ENCODE data around the gene GSTM3. TPM values are rescaled to one million over a fixed set of nuclear protein-coding genes. Genes with fewer than 3 reads are reported as not detected.
A peak's percentile ranks its signal among the peaks of the same experiment; 100 is the strongest.
"Not testable (repeated sequence)": the region's sequence is repeated elsewhere in the genome, so short reads cannot be mapped to it uniquely, and the experiment has no call there.

GSTM3 gene
- total RNA-seq, 2 experiments from 2014 or later: 14.8 to 15.4 TPM

GRCh38 chr1:109757936-109758786 is 17.3 kb upstream of the GSTM3 start:
- no peak overlapping the region for H3K4me3 Mint-ChIP-seq
- H3K27ac Mint-ChIP-seq: no peak overlapping the region
- ChIA-PET POLR2A (no interaction called here), CTCF (interaction anchor here (0.6 kb wide), 1 partner anchor 527 kb away, joined by 3 read pairs; no protein-coding TSS in a partner anchor)
- no peaks in the 10 kb centered on the region for H3K4me1 Mint-ChIP-seq (ENCODE audit: low read depth)
- no peaks in the 10 kb centered on the region for H3K27me3 Mint-ChIP-seq
- no peaks in the 10 kb centered on the region for H3K9me3 Mint-ChIP-seq
- H3K36me3 Mint-ChIP-seq (ENCODE audit: low read depth): no peaks in the 10 kb centered on the region
- DNase-seq (peak in 1 of 14 experiments; percentile 4), ATAC-seq (ENCODE audit: poor library complexity) (no peak)
- Histone ChIP-seq H3K27me3 (ENCODE audit: control insufficient read depth in 1 of 2, insufficient read depth in 2 of 2, low read length in 2 of 2) (no peaks in the 10 kb centered on the region), H3K27ac (ENCODE audit: low read depth in 1 of 2, low read length in 2 of 2) (no peak overlapping the region), H3K4me1 (ENCODE audit: insufficient read depth, low read length) (no peaks in the 10 kb centered on the region), H3K4me3 (ENCODE audit: low read length) (no peak overlapping the region), H3K36me3 (ENCODE audit: insufficient read depth, low read length) (no peaks in the 10 kb centered on the region), H3K9me3 (ENCODE audit: control insufficient read depth in 1 of 2, insufficient read depth in 1 of 2, low read length in 2 of 2) (no peaks in the 10 kb centered on the region)
- intact Hi-C loops (cut with DNase I, micrococcal nuclease): no loop called here
- TF ChIP-seq, protein P1, sequence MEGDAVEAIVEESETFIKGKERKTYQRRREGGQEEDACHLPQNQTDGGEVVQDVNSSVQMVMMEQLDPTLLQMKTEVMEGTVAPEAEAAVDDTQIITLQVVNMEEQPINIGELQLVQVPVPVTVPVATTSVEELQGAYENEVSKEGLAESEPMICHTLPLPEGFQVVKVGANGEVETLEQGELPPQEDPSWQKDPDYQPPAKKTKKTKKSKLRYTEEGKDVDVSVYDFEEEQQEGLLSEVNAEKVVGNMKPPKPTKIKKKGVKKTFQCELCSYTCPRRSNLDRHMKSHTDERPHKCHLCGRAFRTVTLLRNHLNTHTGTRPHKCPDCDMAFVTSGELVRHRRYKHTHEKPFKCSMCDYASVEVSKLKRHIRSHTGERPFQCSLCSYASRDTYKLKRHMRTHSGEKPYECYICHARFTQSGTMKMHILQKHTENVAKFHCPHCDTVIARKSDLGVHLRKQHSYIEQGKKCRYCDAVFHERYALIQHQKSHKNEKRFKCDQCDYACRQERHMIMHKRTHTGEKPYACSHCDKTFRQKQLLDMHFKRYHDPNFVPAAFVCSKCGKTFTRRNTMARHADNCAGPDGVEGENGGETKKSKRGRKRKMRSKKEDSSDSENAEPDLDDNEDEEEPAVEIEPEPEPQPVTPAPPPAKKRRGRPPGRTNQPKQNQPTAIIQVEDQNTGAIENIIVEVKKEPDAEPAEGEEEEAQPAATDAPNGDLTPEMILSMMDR (IDR thresholded peaks at IDR 0.05): no peak

- Histone ChIP-seq H3K36me3 (ENCODE audit: insufficient read depth, low read length) (no peaks in the 10 kb centered on the region), H3K27ac (ENCODE audit: low read depth in 1 of 2, low read length in 2 of 2) (no peak overlapping the region), H3K9me3 (ENCODE audit: control insufficient read depth in 1 of 2, insufficient read depth in 1 of 2, low read length in 2 of 2) (no peaks in the 10 kb centered on the region), H3K4me1 (ENCODE audit: insufficient read depth, low read length) (no peaks in the 10 kb centered on the region), H3K4me3 (ENCODE audit: low read length) (no peak overlapping the region), H3K27me3 (ENCODE audit: control insufficient read depth in 1 of 2, insufficient read depth in 2 of 2, low read length in 2 of 2) (peaks cover 0 to 3% of the 10 kb centered on the region in 2 experiments)
- Mint-ChIP-seq H3K4me1 (ENCODE audit: low read depth) (no peaks in the 10 kb centered on the region), H3K27me3 (no peaks in the 10 kb centered on the region), H3K4me3 (no peak overlapping the region), H3K36me3 (ENCODE audit: low read depth) (no peaks in the 10 kb centered on the region), H3K9me3 (no peaks in the 10 kb centered on the region), H3K27ac (no peak overlapping the region)
- CTCF ChIA-PET: no interaction called here
- POLR2A ChIA-PET: no interaction called here
- DNase-seq (no peak), ATAC-seq (ENCODE audit: poor library complexity) (no peak)
- TF ChIP-seq, protein P1 (IDR thresholded peaks at IDR 0.05): no peak
- intact Hi-C loops (cut with DNase I, micrococcal nuclease): no loop called here
These were observed 16.1 kb upstream of the GSTM3 start for GRCh38 chr1:109756848-109757521.

GRCh38 chr1:109756325-109756724 is 15.5 kb upstream of the GSTM3 start:
- intact Hi-C loops (cut with DNase I, micrococcal nuclease); H3K9me3 Mint-ChIP-seq; H3K4me1 ChIP-seq (ENCODE audit: insufficient read depth, low read length); H3K27me3 ChIP-seq (ENCODE audit: control insufficient read depth in 1 of 2, insufficient read depth in 2 of 2, low read length in 2 of 2); ATAC-seq (ENCODE audit: poor library complexity); H3K36me3 Mint-ChIP-seq (ENCODE audit: low read depth); H3K36me3 ChIP-seq (ENCODE audit: insufficient read depth, low read length); H3K27me3 Mint-ChIP-seq; H3K27ac ChIP-seq (ENCODE audit: low read depth in 1 of 2, low read length in 2 of 2); POLR2A ChIA-PET; H3K4me1 Mint-ChIP-seq (ENCODE audit: low read depth); DNase-seq; H3K27ac Mint-ChIP-seq; H3K9me3 ChIP-seq (ENCODE audit: control insufficient read depth in 1 of 2, insufficient read depth in 1 of 2, low read length in 2 of 2); H3K4me3 ChIP-seq (ENCODE audit: low read length); H3K4me3 Mint-ChIP-seq; CTCF ChIA-PET: not testable (repeated sequence)

Data from CD4-positive, alpha-beta T cell (primary cell).